ENCODE results near the gene GRIK4.
A peak's percentile ranks its signal among the peaks of the same experiment; 100 is the strongest.

The GRIK4 gene

GRCh38 chr11:120655589-120655988, 144.0 kb downstream of the GRIK4 start:
- in situ Hi-C loops (cut with HindIII; ENCODE audit: low sequenced_read_pairs) = no loop called here
- DNase-seq (ENCODE audit: low read depth) = no peak
- no peak for TF ChIP-seq CTCF (IDR thresholded peaks at IDR 0.05; ENCODE audit: low read depth, low read length, missing control alignments)
- H3K4me3 ChIP-seq (ENCODE audit: low read depth, low read length) = no peak overlapping the region

DNA sequence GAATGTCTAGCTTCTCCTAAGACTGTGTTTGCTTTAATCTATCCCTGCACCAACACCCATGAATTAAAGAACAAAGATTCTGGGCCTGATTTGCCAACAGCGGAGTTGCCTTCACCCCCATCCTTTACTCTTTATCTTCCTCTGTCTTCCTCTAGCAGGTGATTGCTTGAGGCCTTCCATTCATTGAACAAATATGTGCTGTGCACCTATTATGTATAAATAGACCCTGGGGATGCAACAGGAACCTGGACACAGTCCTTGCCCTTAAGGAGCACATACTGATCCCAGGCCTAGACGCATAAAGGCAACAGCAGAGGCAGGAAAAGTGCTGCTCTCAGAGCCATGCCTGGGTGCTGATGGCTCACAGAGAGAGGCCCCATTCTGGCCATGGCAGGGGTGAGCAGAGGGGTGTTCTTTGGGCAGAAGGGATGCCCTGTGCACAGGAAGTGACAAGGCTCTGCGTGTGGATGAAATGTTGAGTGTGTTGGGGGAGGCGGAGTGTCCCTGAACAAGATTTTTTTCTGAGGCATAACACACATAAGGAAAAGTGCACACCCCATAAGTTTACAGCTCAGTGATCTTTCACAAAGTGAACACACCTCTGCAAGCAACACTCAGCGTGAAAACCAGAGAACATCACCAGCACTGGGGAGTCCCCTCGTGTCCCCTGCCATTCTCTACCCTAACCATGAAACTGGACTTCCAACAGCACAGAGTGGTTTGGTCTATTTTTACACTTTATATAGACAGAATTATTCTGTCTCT, 145.9 kb downstream of the GRIK4 start:
- H3K4me3 ChIP-seq (ENCODE audit: low read depth, low read length) = no peak overlapping the region
- no peak for DNase-seq (ENCODE audit: low read depth)
- TF ChIP-seq CTCF (IDR thresholded peaks at IDR 0.05; ENCODE audit: low read depth, low read length, missing control alignments) = no peak
- in situ Hi-C loops (cut with HindIII; ENCODE audit: low sequenced_read_pairs) = no loop called here

GRCh38 chr11:120658071-120658423, 146.5 kb downstream of the GRIK4 start:
- in situ Hi-C loops (cut with HindIII; ENCODE audit: low sequenced_read_pairs) = no loop called here
- TF ChIP-seq CTCF (IDR thresholded peaks at IDR 0.05; ENCODE audit: low read depth, low read length, missing control alignments) = no peak
- H3K4me3 ChIP-seq (ENCODE audit: low read depth, low read length) = no peak overlapping the region
- DNase-seq (ENCODE audit: low read depth) = no peak

DNA sequence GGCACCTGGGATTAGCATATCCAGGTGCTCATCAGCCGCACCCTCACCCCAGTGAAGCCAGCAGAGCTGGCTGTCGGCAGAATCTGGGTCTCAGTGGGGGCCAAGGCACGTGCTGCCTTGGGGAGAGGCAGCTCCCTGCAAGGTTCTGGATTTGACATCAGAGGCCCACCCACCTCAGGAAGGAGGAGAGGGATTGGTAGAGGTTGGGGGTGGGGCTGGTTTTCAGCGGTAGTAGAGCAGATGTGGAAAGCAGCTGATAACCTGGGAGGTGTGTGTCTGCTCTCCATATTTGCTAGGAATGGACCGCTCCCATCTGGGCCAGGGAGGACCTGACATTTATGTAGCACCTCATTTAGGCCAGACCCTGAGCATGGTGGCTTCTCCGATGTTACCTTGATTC, 147.5 kb downstream of the GRIK4 start:
- in situ Hi-C loops (cut with HindIII; ENCODE audit: low sequenced_read_pairs) = no loop called here
- no peak for DNase-seq (ENCODE audit: low read depth)
- no peak overlapping the region for H3K4me3 ChIP-seq (ENCODE audit: low read depth, low read length)
- TF ChIP-seq CTCF (IDR thresholded peaks at IDR 0.05; ENCODE audit: low read depth, low read length, missing control alignments) = no peak

DNA sequence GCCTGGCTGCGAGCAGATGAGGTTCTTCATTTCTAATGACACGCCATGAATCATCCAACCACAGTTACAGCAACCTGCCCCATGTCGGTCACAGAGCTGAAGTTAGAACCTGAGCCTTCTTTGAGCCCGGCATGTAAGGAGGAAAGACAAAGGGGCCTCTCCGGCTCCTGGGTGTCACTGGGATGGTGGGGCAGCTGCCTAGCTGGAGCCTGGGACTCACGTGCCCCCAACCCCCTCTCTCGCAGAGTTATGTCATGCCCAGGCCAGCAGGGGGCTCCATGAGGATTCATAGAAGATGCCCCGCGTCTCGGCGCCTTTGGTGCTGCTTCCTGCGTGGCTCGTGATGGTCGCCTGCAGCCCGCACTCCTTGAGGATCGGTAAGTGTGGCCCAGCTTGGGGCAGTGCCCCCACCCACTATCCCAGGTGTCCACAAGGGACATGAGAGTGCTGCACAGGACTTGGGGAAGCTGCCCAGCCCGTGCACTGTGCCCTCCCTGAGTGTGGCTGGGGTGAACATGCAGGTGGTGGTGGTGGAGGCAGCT, 148.5 kb downstream of the GRIK4 start:
- H3K4me3 ChIP-seq (ENCODE audit: low read depth, low read length) = no peak overlapping the region
- no peak for DNase-seq (ENCODE audit: low read depth)
- TF ChIP-seq CTCF (IDR thresholded peaks at IDR 0.05; ENCODE audit: low read depth, low read length, missing control alignments) = peak; percentile 36
- in situ Hi-C loops (cut with HindIII; ENCODE audit: low sequenced_read_pairs) = no loop called here

GRCh38 chr11:120662071-120662676, 150.6 kb downstream of the GRIK4 start:
- DNase-seq (ENCODE audit: low read depth) = no peak
- no peak for TF ChIP-seq CTCF (IDR thresholded peaks at IDR 0.05; ENCODE audit: low read depth, low read length, missing control alignments)
- no peak overlapping the region for H3K4me3 ChIP-seq (ENCODE audit: low read depth, low read length)
- in situ Hi-C loops (cut with HindIII; ENCODE audit: low sequenced_read_pairs) = no loop called here

All from astrocyte of the cerebellum (primary cell).